A673 (cell line): Measurements from ENCODE around the gene TRAPPC12. TPM values are rescaled to one million over a fixed set of nuclear protein-coding genes. Genes with fewer than 3 reads are reported as not detected.

Experiments
- BruUV-seq: library from RNA; stranded (reverse); fragments of 400-500 nt; replicated peaks from 2 replicates; lab custom pipeline; 2021; lab: Mats Ljungman, UMichigan
- CTCF ChIA-PET: fragments of 300-600 bp; sonication (Branson Sonifier 250); formaldehyde crosslinking; loops from one replicate; lab custom pipeline; 2022; ENCODE audit warnings: antibody characterized with exemption; lab: Charles Lee
- POLR2A ChIA-PET: fragments of 300-600 bp; sonication (Branson Sonifier 250); formaldehyde crosslinking; loops from one replicate; lab custom pipeline; 2022; ENCODE audit warnings: antibody characterized with exemption; ENCODE audit not compliant: low non-redundant PET; lab: Charles Lee
- DNase-seq: peaks from one replicate; pipeline ENCODE4 v3.0.0-alpha.2; 2015; ENCODE audit warnings: low spot score
- H3K27ac ChIP-seq: fragments of 200-600 bp; sonication (generic); 2 replicates; pipeline ENCODE4 v1.5.1; 2016; ENCODE audit warnings: mixed run types, low read depth, mild to moderate bottlenecking, mixed read lengths, antibody characterized with exemption, low read length; ENCODE audit not compliant: poor library complexity, severe bottlenecking
- H3K27me3 ChIP-seq: fragments of 200-600 bp; sonication (generic); replicated peaks from 2 replicates; pipeline ENCODE4 v1.6.1; 2017; ENCODE audit warnings: mixed run types, low read depth, mild to moderate bottlenecking, mixed read lengths, antibody characterized with exemption, low read length; ENCODE audit not compliant: insufficient read depth, poor library complexity
- H3K36me3 ChIP-seq: fragments of 200-600 bp; sonication (generic); 2 replicates; pipeline ENCODE4 v1.6.1; 2016; ENCODE audit warnings: mixed run types, mild to moderate bottlenecking, mixed read lengths, antibody characterized with exemption, low read length; ENCODE audit not compliant: insufficient read depth, poor library complexity, severe bottlenecking
- H3K4me1 ChIP-seq: fragments of 200-600 bp; sonication (generic); 2 replicates; pipeline ENCODE4 v1.6.1; 2017; ENCODE audit warnings: mixed run types, mild to moderate bottlenecking, mixed read lengths, antibody characterized with exemption, low read length; ENCODE audit not compliant: insufficient read depth, poor library complexity, severe bottlenecking
- H3K4me3 ChIP-seq: fragments of 200-600 bp; sonication (generic); 2 replicates; pipeline ENCODE4 v1.5.1; 2016; ENCODE audit warnings: low read depth, mixed run types, mild to moderate bottlenecking, mixed read lengths, low read length; ENCODE audit not compliant: poor library complexity, severe bottlenecking
- H3K9me3 ChIP-seq: fragments of 200-600 bp; sonication (generic); 2 replicates; pipeline ENCODE4 v1.6.1; 2016; ENCODE audit warnings: mixed run types, low read depth, mild to moderate bottlenecking, mixed read lengths, antibody characterized with exemption, low read length; ENCODE audit not compliant: poor library complexity, severe bottlenecking
- EZH2 ChIP-seq: fragments of 200-600 bp; sonication (generic); IDR thresholded peaks from 2 replicates; pipeline ENCODE4 v1.6.1; 2017; ENCODE audit warnings: borderline replicate concordance, low read depth, mild to moderate bottlenecking, mixed read lengths, antibody characterized with exemption, low read length; ENCODE audit not compliant: poor library complexity, severe bottlenecking
- intact Hi-C: fragments of 100-400 bp; cut with micrococcal nuclease; formaldehyde crosslinking; loops from one replicate; pipeline ENCODE4 v1.10.0; 2022; ENCODE audit not compliant: unreplicated experiment
- total RNA-seq: library from RNA; stranded (reverse); gene quantifications from 2 replicates; pipeline ENCODE4 v1.2.3, GENCODE V29; 2021
- TF ChIP-seq, protein P1 (sequence below): fragments of 300-800, 200-600 bp; sonication (generic); conservative IDR thresholded peaks from 2 replicates; pipeline ENCODE4 v1.5.1; 2017; ENCODE audit warnings: low read depth, mild to moderate bottlenecking, antibody characterized with exemption, low read length, moderate library complexity, mixed read lengths

Gene TRAPPC12
- total RNA-seq, 1 experiment from 2014 or later = 94.4 TPM

- DNase-seq = no peak
- Histone ChIP-seq H3K9me3 (no peaks in the 10 kb centered on the region), H3K27ac (no peak overlapping the region), H3K4me1 (no peaks in the 10 kb centered on the region), H3K36me3 (peaks cover 43% of the 10 kb centered on the region), H3K4me3 (no peak overlapping the region), H3K27me3 (no peaks in the 10 kb centered on the region)
- no peak for TF ChIP-seq EZH2
- TF ChIP-seq, protein P1, sequence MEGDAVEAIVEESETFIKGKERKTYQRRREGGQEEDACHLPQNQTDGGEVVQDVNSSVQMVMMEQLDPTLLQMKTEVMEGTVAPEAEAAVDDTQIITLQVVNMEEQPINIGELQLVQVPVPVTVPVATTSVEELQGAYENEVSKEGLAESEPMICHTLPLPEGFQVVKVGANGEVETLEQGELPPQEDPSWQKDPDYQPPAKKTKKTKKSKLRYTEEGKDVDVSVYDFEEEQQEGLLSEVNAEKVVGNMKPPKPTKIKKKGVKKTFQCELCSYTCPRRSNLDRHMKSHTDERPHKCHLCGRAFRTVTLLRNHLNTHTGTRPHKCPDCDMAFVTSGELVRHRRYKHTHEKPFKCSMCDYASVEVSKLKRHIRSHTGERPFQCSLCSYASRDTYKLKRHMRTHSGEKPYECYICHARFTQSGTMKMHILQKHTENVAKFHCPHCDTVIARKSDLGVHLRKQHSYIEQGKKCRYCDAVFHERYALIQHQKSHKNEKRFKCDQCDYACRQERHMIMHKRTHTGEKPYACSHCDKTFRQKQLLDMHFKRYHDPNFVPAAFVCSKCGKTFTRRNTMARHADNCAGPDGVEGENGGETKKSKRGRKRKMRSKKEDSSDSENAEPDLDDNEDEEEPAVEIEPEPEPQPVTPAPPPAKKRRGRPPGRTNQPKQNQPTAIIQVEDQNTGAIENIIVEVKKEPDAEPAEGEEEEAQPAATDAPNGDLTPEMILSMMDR = no peak
- ChIA-PET POLR2A (no interaction called here), CTCF (no interaction called here)
- intact Hi-C loops = loop anchor here (5.0 kb wide), 1 partner anchor 231 kb away; no protein-coding TSS in a partner anchor
- BruUV-seq = no TSS peak
These were observed 42.1 kb downstream of the TRAPPC12 start for GRCh38 chr2:3421580-3421979.

DNA sequence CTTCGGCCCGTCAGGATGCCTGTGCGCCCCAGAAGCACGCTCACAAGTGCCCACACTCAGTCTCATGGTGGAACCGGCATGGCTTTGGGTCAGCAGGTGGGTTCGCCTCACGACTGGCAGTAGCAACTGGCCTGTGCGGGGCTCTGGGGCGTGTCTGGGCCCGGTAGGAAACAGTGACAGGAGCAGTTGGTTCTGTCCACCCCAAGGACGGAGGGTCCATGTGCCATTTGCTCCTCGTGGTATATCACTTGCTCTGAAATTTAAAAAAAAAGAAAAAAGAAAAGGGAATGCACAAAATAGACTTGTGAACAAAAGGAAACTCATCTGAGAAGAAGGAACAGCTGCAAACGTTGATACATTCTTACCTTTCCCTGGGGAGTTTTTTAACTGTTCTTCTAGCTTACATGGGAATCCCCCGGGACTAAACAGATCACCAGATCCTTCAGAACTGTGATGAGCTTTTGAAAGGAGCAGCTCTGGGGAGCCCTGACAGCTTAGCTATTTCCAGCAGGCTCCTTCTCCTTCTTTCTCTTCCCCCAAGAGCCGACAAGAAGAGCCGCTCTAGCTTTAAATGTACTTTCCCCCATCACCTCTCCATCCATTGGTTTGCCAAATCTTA is 42.8 kb downstream of the TRAPPC12 start:
- Histone ChIP-seq H3K27me3 (no peaks in the 10 kb centered on the region), H3K4me3 (no peak overlapping the region), H3K9me3 (no peaks in the 10 kb centered on the region), H3K4me1 (no peaks in the 10 kb centered on the region), H3K36me3 (peaks cover 45% of the 10 kb centered on the region), H3K27ac (no peak overlapping the region)
- CTCF ChIA-PET = no interaction called here
- no peak for TF ChIP-seq EZH2
- TF ChIP-seq, protein P1 = no peak
- POLR2A ChIA-PET = no interaction called here
- BruUV-seq = no TSS peak
- DNase-seq = peak; percentile 35
- intact Hi-C loops = loop anchor here (5.0 kb wide), 1 partner anchor 230 kb away; no protein-coding TSS in a partner anchor

DNA sequence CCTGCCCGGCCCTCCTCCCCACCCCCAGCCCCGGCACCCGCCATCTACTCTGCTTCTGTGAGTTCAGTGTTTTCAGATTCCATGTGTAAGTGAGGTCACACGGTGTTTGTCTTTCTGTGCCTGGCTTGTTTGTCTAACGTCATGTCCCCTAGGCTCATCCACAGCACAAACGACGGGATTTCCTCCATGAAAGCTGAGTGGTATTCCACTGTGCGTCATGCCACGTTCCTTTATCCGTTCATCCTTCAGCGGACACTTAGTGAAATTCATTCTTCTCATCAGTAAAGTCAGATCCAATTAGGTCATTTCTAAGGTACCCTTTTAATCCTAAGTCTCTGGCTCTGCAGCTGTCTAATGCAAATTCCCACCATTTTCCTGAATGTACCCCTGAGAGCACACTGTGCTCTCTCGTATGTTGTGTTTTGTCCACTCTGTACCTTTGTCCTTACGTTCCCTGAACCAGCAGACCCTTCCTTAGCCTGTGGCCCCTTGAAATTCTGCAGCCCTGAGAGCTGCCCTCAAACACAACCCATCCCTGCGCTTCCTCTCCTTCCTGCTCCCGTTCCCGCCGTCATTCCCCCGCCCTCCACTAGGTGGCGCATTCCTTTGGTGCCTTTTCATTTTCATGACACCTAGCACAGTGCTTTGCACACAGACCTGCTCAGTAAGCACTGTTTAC is 44.1 kb downstream of the TRAPPC12 start:
- no peaks in the 10 kb centered on the region for H3K27me3 ChIP-seq
- H3K36me3 ChIP-seq = peaks cover 42% of the 10 kb centered on the region
- H3K27ac ChIP-seq = no peak overlapping the region
- peak; percentile 72 for DNase-seq
- H3K4me1 ChIP-seq = no peaks in the 10 kb centered on the region
- H3K4me3 ChIP-seq = no peak overlapping the region
- intact Hi-C loops = loop anchor here (5.0 kb wide), 1 partner anchor 229 kb away; no protein-coding TSS in a partner anchor
- no TSS peak for BruUV-seq
- POLR2A ChIA-PET = no interaction called here
- CTCF ChIA-PET = interaction anchor here (0.9 to 1.5 kb wide), 2 partner anchors 8 to 38 kb away, joined by 3 read pairs; no protein-coding TSS in a partner anchor
- H3K9me3 ChIP-seq = no peaks in the 10 kb centered on the region
- no peak for TF ChIP-seq EZH2
- TF ChIP-seq, protein P1 = peak; percentile 100
